Coronary artery (tissue), 2 donors: ENCODE measurements around the gene SLC15A1.
A peak's percentile ranks its signal among the peaks of the same experiment; 100 is the strongest.

Source experiments
- DNase-seq: peaks from one replicate; pipeline ENCODE4 v3.0.0-alpha.2; 2017; ENCODE audit warnings: low spot score
- H3K27ac ChIP-seq, 2 donors: fragments of 200-600 bp; sonication (generic); one replicate each; pipeline ENCODE4 v1.5.1; 2016 to 2019
- H3K4me3 ChIP-seq: fragments of 200-600 bp; sonication (generic); 2 replicates; pipeline ENCODE4 v1.5.1; 2016; ENCODE audit warnings: mild to moderate bottlenecking, moderate library complexity
- TF ChIP-seq, protein P1 (sequence below): fragments of 200-600 bp; sonication (generic); IDR thresholded peaks from one replicate; pipeline ENCODE4 v1.5.1; 2019; ENCODE audit warnings: antibody characterized with exemption

Gene SLC15A1

GRCh38 chr13:98751861-98752466 lies 508 bp downstream of the SLC15A1 start:
- no peak overlapping the region for H3K27ac ChIP-seq
- no peak for DNase-seq
- H3K4me3 ChIP-seq: peak overlapping the region; percentile 61
- TF ChIP-seq, protein P1, sequence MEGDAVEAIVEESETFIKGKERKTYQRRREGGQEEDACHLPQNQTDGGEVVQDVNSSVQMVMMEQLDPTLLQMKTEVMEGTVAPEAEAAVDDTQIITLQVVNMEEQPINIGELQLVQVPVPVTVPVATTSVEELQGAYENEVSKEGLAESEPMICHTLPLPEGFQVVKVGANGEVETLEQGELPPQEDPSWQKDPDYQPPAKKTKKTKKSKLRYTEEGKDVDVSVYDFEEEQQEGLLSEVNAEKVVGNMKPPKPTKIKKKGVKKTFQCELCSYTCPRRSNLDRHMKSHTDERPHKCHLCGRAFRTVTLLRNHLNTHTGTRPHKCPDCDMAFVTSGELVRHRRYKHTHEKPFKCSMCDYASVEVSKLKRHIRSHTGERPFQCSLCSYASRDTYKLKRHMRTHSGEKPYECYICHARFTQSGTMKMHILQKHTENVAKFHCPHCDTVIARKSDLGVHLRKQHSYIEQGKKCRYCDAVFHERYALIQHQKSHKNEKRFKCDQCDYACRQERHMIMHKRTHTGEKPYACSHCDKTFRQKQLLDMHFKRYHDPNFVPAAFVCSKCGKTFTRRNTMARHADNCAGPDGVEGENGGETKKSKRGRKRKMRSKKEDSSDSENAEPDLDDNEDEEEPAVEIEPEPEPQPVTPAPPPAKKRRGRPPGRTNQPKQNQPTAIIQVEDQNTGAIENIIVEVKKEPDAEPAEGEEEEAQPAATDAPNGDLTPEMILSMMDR: no peak

GRCh38 chr13:98751367-98751782 lies 1.1 kb downstream of the SLC15A1 start:
- no peak for DNase-seq
- TF ChIP-seq, protein P1: no peak
- Histone ChIP-seq H3K27ac (no peak overlapping the region), H3K4me3 (peak overlapping the region; percentile 61)

- TF ChIP-seq, protein P1: no peak
- no peak overlapping the region for H3K27ac ChIP-seq
- H3K4me3 ChIP-seq: no peak overlapping the region
- DNase-seq: no peak
Observed at GRCh38 chr13:98749501-98749900, 3.0 kb downstream of the SLC15A1 start.

DNA sequence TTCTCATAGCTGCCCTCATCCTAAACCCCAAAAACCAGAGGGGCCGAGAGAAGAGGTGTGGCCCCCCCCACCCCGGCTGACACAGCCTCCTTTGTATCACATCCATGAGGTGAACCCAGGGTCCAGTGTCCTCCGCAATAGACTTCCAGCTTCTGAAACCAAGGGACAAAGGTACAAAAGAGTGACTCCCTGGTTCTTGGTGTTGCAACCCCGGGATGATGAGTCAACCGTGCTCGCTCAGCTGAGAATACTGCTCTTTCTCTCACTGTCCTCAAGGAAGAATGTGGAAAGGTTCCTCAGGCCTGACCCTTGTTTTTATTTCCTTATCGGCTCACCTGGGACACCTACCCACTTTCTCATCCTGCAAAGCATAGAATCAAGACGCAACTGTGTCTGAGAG lies 5.5 kb downstream of the SLC15A1 start:
- no peak overlapping the region for H3K27ac ChIP-seq
- no peak for DNase-seq
- no peak overlapping the region for H3K4me3 ChIP-seq
- TF ChIP-seq, protein P1: no peak

GRCh38 chr13:98743377-98743776 lies 9.1 kb downstream of the SLC15A1 start:
- no peak overlapping the region for H3K27ac ChIP-seq
- TF ChIP-seq, protein P1: no peak
- H3K4me3 ChIP-seq: no peak overlapping the region
- no peak for DNase-seq

GRCh38 chr13:98742961-98743360 lies 9.5 kb downstream of the SLC15A1 start:
- DNase-seq: no peak
- H3K27ac ChIP-seq: no peak overlapping the region
- no peak overlapping the region for H3K4me3 ChIP-seq
- TF ChIP-seq, protein P1: no peak

DNA sequence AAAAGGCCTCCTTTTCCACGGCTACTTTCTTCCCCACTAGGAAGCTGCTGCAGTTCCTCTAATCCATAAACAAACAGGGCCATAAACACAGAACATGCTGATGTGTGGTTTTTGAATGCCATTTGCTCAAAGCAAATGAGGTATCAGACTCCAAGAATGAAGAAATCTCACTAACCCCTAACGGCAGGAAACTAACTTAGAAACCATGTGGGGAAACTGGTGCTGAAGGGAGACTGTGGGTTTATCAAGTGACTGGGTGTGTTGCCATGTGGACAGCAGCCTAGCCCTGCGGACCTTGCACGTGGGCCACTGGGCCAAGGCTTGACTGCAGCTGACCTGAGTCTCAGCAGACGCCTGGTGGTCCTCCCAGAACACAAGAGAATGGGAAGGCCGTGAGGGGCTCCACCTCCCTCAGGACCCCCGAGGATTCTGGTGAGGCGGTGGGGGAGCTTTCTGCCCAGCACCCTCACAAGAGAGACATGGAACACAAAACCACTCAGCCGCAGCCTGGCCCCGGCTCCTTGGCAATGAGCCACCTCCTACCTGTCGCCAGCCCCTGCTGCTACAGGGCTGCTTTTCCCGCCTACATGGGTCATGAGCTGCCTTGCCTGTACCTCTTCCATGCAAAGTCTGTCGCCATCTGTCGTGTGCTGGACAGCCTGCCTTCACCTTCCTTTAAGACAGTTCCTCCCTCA lies 10.6 kb downstream of the SLC15A1 start:
- Histone ChIP-seq H3K4me3 (no peak overlapping the region), H3K27ac (no peak overlapping the region)
- TF ChIP-seq, protein P1: no peak
- DNase-seq: no peak
